Calu3 (cell line): ENCODE results near the gene PCBD1. TPM values are rescaled to one million over a fixed set of nuclear protein-coding genes. Genes with fewer than 3 reads are reported as not detected.

Experiments
- BruUV-seq: library from RNA; stranded (reverse); fragments of 400-500 nt; replicated peaks from 2 replicates; lab custom pipeline; 2021; lab: Mats Ljungman, UMichigan
- CTCF ChIA-PET: fragments of 300-600 bp; sonication (Branson Sonifier 250); formaldehyde crosslinking; loops from one replicate; lab custom pipeline; 2022; ENCODE audit warnings: antibody characterized with exemption; lab: Charles Lee
- DNase-seq: peaks from one replicate; pipeline ENCODE4 v3.0.0; 2022
- H3K27ac Mint-ChIP-seq: one replicate; pipeline ENCODE4 v1.8.0; 2022; ENCODE audit warnings: mixed read lengths; ENCODE audit not compliant: unreplicated experiment
- H3K27me3 Mint-ChIP-seq: one replicate; pipeline ENCODE4 v1.8.0; 2022; ENCODE audit warnings: mixed read lengths; ENCODE audit not compliant: unreplicated experiment
- H3K36me3 Mint-ChIP-seq: one replicate; pipeline ENCODE4 v1.8.0; 2022; ENCODE audit warnings: mild to moderate bottlenecking, moderate library complexity, mixed read lengths; ENCODE audit not compliant: insufficient read depth, unreplicated experiment
- H3K4me1 Mint-ChIP-seq: one replicate; pipeline ENCODE4 v1.8.0; 2022; ENCODE audit warnings: mild to moderate bottlenecking, low read depth, mixed read lengths; ENCODE audit not compliant: unreplicated experiment
- H3K4me3 Mint-ChIP-seq: one replicate; pipeline ENCODE4 v1.8.0; 2022; ENCODE audit warnings: mild to moderate bottlenecking, low read depth, moderate library complexity, mixed read lengths; ENCODE audit not compliant: unreplicated experiment
- H3K9me3 Mint-ChIP-seq: one replicate; pipeline ENCODE4 v1.8.0; 2022; ENCODE audit warnings: low read depth, mixed read lengths; ENCODE audit not compliant: unreplicated experiment
- CTCF ChIP-seq: fragments of 200-600 bp; IDR thresholded peaks from one replicate; pipeline ENCODE4 v1.8.0; 2022; ENCODE audit warnings: antibody characterized with exemption; ENCODE audit not compliant: unreplicated experiment
- intact Hi-C: fragments of 100-400 bp; cut with micrococcal nuclease; formaldehyde crosslinking; loops from one replicate; pipeline ENCODE4 v1.10.0; 2022; ENCODE audit not compliant: unreplicated experiment
- total RNA-seq: library from RNA; stranded (reverse); gene quantifications from 2 replicates; pipeline ENCODE4 v1.2.3, GENCODE V29; 2022

PCBD1 gene
- total RNA-seq, 1 experiment from 2014 or later, result 193 TPM

GRCh38 chr10:70926226-70927000 lies 38.0 kb upstream of the PCBD1 start:
- CTCF ChIA-PET, result interaction anchor here (0.7 to 0.8 kb wide), 2 partner anchors 12 to 344 kb away, joined by 3 read pairs; no protein-coding TSS in a partner anchor
- intact Hi-C loops, result loop anchor here (2.0 to 5.0 kb wide), 2 partner anchors 282 to 361 kb away; no protein-coding TSS in a partner anchor
- no peak overlapping the region for H3K4me3 Mint-ChIP-seq
- TF ChIP-seq CTCF, result no peak
- H3K27me3 Mint-ChIP-seq, result peaks cover 88% of the 10 kb centered on the region
- H3K36me3 Mint-ChIP-seq, result no peaks in the 10 kb centered on the region
- no TSS peak for BruUV-seq
- peaks cover 4% of the 10 kb centered on the region for H3K4me1 Mint-ChIP-seq
- no peak overlapping the region for H3K27ac Mint-ChIP-seq
- no peaks in the 10 kb centered on the region for H3K9me3 Mint-ChIP-seq
- no peak for DNase-seq

- Mint-ChIP-seq H3K4me1 (no peaks in the 10 kb centered on the region), H3K27ac (no peak overlapping the region), H3K4me3 (no peak overlapping the region), H3K36me3 (no peaks in the 10 kb centered on the region), H3K9me3 (no peaks in the 10 kb centered on the region), H3K27me3 (peaks cover 91% of the 10 kb centered on the region)
- CTCF ChIA-PET, result interaction anchor here (0.6 to 1.3 kb wide), 3 partner anchors 22 to 360 kb away, joined by 3 to 4 read pairs (median 3); no protein-coding TSS in a partner anchor
- peak; percentile 99 for TF ChIP-seq CTCF
- intact Hi-C loops, result loop anchor here (2.0 to 5.0 kb wide), 2 partner anchors 283 to 362 kb away; no protein-coding TSS in a partner anchor
- peak; percentile 69 for DNase-seq
- BruUV-seq, result no TSS peak
Observed at GRCh38 chr10:70925377-70926225, 37.2 kb upstream of the PCBD1 start.

- no peak overlapping the region for H3K4me3 Mint-ChIP-seq
- no peaks in the 10 kb centered on the region for H3K9me3 Mint-ChIP-seq
- no peak for DNase-seq
- BruUV-seq, result no TSS peak
- H3K4me1 Mint-ChIP-seq, result no peaks in the 10 kb centered on the region
- no peak overlapping the region for H3K27ac Mint-ChIP-seq
- no peaks in the 10 kb centered on the region for H3K36me3 Mint-ChIP-seq
- no peak for TF ChIP-seq CTCF
- intact Hi-C loops, result no loop called here
- peaks cover 91% of the 10 kb centered on the region for H3K27me3 Mint-ChIP-seq
- CTCF ChIA-PET, result interaction anchor here (0.7 to 1.0 kb wide), 3 partner anchors 10 to 309 kb away, joined by 3 read pairs; no protein-coding TSS in a partner anchor
Observed at GRCh38 chr10:70923696-70924095, 35.3 kb upstream of the PCBD1 start.

GRCh38 chr10:70921285-70921684 lies 32.9 kb upstream of the PCBD1 start:
- CTCF ChIA-PET, result interaction anchor here (0.6 to 0.7 kb wide), 2 partner anchors 20 to 151 kb away, joined by 4 read pairs; no protein-coding TSS in a partner anchor
- no peak overlapping the region for H3K4me3 Mint-ChIP-seq
- BruUV-seq, result no TSS peak

More at GRCh38 chr10:70921285-70921684, 32.9 kb upstream of the PCBD1 start:
- Mint-ChIP-seq H3K27ac (no peak overlapping the region), H3K9me3 (no peaks in the 10 kb centered on the region), H3K27me3 (peaks cover 91% of the 10 kb centered on the region), H3K4me1 (no peaks in the 10 kb centered on the region), H3K36me3 (no peaks in the 10 kb centered on the region)
- DNase-seq, result no peak
- no peak for TF ChIP-seq CTCF
- intact Hi-C loops, result no loop called here
